CD4-positive, CD25-positive, alpha-beta regulatory T cell (primary cell): Measurements from ENCODE around the gene MS4A2. TPM values are rescaled to one million over a fixed set of nuclear protein-coding genes. Genes with fewer than 3 reads are reported as not detected.
"Not testable (repeated sequence)": the region's sequence is repeated elsewhere in the genome, so short reads cannot be mapped to it uniquely, and the experiment has no call there.

Source experiments
- ATAC-seq, 2 donors: fragments of 150-1000 bp; cut with Tn5 transposase; one replicate each; pipeline ENCODE4 v1.10.0; 2021; ENCODE audit warnings: low read depth in 2 of 2, moderate number of reproducible peaks in 2 of 2, moderate library complexity in 1 of 2
- DNase-seq, 3 donors: peaks; one replicate each; pipeline versions ENCODE4 v3.0.0 to v3.0.0-alpha.2; 2012 to 2022; ENCODE audit warnings: mixed read lengths in 1 of 3
- H3K27ac ChIP-seq: one replicate; pipeline ENCODE4 v1.7.0; 2013; ENCODE audit warnings: mild to moderate bottlenecking, low read length; ENCODE audit not compliant: insufficient read depth, poor library complexity, severe bottlenecking
- H3K27me3 ChIP-seq: one replicate; pipeline ENCODE4 v1.7.0; 2013; ENCODE audit warnings: low read length; ENCODE audit not compliant: control insufficient read depth, insufficient read depth
- H3K36me3 ChIP-seq: one replicate; pipeline ENCODE4 v1.7.0; 2013; ENCODE audit warnings: mild to moderate bottlenecking, low read length, moderate library complexity; ENCODE audit not compliant: control insufficient read depth, insufficient read depth
- H3K4me1 ChIP-seq: 2 replicates; pipeline ENCODE4 v1.7.0; 2013; ENCODE audit warnings: mild to moderate bottlenecking, low read length; ENCODE audit not compliant: insufficient read depth, control insufficient read depth, poor library complexity, severe bottlenecking
- H3K4me3 ChIP-seq: one replicate; pipeline ENCODE4 v1.7.0; 2013; ENCODE audit warnings: low read depth, mild to moderate bottlenecking, low read length, moderate library complexity
- H3K9me3 ChIP-seq, 2 experiments: 1 replicate in 1 of 2; 2 replicates in 1 of 2; pipeline ENCODE4 v1.7.0; 2013; ENCODE audit warnings: low read length in 2 of 2, mild to moderate bottlenecking in 1 of 2, moderate library complexity in 1 of 2; ENCODE audit not compliant: control insufficient read depth in 2 of 2
- H3K27ac Mint-ChIP-seq, 3 donors: one replicate each; pipeline ENCODE4 v1.8.0; 2020 to 2022; ENCODE audit warnings: mild to moderate bottlenecking in 3 of 3, mixed read lengths in 3 of 3, moderate library complexity in 2 of 3
- H3K27me3 Mint-ChIP-seq: one replicate; pipeline ENCODE4 v1.8.0; 2022; ENCODE audit warnings: mild to moderate bottlenecking, mixed read lengths
- H3K36me3 Mint-ChIP-seq: one replicate; pipeline ENCODE4 v1.8.0; 2020; ENCODE audit warnings: mixed read lengths
- H3K4me1 Mint-ChIP-seq, 4 donors: one replicate each; pipeline ENCODE4 v1.8.0; 2020 to 2022; ENCODE audit warnings: mixed read lengths in 4 of 4, mild to moderate bottlenecking in 1 of 4
- H3K4me3 Mint-ChIP-seq, 4 donors: one replicate each; pipeline ENCODE4 v1.8.0; 2020 to 2022; ENCODE audit warnings: mild to moderate bottlenecking in 4 of 4, mixed read lengths in 4 of 4, moderate library complexity in 3 of 4
- H3K9me3 Mint-ChIP-seq, 7 donors: one replicate each; pipeline ENCODE4 v1.8.0; 2020 to 2022; ENCODE audit warnings: mixed read lengths in 7 of 7, mild to moderate bottlenecking in 3 of 7, moderate library complexity in 2 of 7
- polyA plus RNA-seq, 4 donors: library from polyadenylated mRNA; unstranded; fragments of 300-500 nt; fragmentation: Illumina TruSeq; gene quantifications; one replicate each; pipeline ENCODE4 v1.2.3, GENCODE V29; 2021
- total RNA-seq: library from RNA; stranded (reverse); gene quantifications from one replicate; pipeline ENCODE4 v1.2.3, GENCODE V29; 2022

MS4A2 gene
- total and polyA plus RNA-seq, 5 donors from 2014 or later: 0.37 TPM; not detected in 4

- H3K27ac ChIP-seq: no peak overlapping the region
- ATAC-seq (no peak), DNase-seq (no peak)
- peaks cover 13% of the 10 kb centered on the region for H3K27me3 Mint-ChIP-seq
- no peaks in the 10 kb centered on the region for H3K4me1 ChIP-seq
- H3K27ac Mint-ChIP-seq: no peak overlapping the region
- H3K4me1 Mint-ChIP-seq: no peaks in the 10 kb centered on the region
- H3K4me3 ChIP-seq: no peak overlapping the region
- H3K9me3 ChIP-seq: no peaks in the 10 kb centered on the region
- H3K27me3 ChIP-seq: no peaks in the 10 kb centered on the region
- peaks cover 0 to 4% (median 0%) of the 10 kb centered on the region in 7 donors for H3K9me3 Mint-ChIP-seq
- H3K36me3 Mint-ChIP-seq: no peaks in the 10 kb centered on the region
- H3K4me3 Mint-ChIP-seq: no peak overlapping the region
- H3K36me3 ChIP-seq: no peaks in the 10 kb centered on the region
Observed at GRCh38 chr11:60085909-60086308, 2.6 kb upstream of the MS4A2 start.

GRCh38 chr11:60087239-60087638, 1.2 kb upstream of the MS4A2 start:
- H3K27me3 ChIP-seq: no peaks in the 10 kb centered on the region
- Mint-ChIP-seq H3K27ac (no peak overlapping the region), H3K36me3 (no peaks in the 10 kb centered on the region), H3K4me1 (no peaks in the 10 kb centered on the region), H3K27me3 (peaks cover 11% of the 10 kb centered on the region), H3K9me3 (peaks cover 0 to 4% (median 0%) of the 10 kb centered on the region in 7 donors), H3K4me3 (no peak overlapping the region)
- no peaks in the 10 kb centered on the region for H3K4me1 ChIP-seq
- no peaks in the 10 kb centered on the region for H3K9me3 ChIP-seq
- DNase-seq (no peak), ATAC-seq (no peak)
- no peak overlapping the region for H3K27ac ChIP-seq
- H3K4me3 ChIP-seq: no peak overlapping the region
- H3K36me3 ChIP-seq: no peaks in the 10 kb centered on the region

GRCh38 chr11:60095477-60096120, 7.1 kb downstream of the MS4A2 start:
- Mint-ChIP-seq H3K36me3 (no peaks in the 10 kb centered on the region), H3K4me3 (no peak overlapping the region), H3K9me3 (peaks cover 0 to 2% (median 0%) of the 10 kb centered on the region in 7 donors), H3K27me3 (no peaks in the 10 kb centered on the region), H3K4me1 (no peaks in the 10 kb centered on the region), H3K27ac (no peak overlapping the region)
- H3K9me3 ChIP-seq: no peaks in the 10 kb centered on the region
- no peaks in the 10 kb centered on the region for H3K27me3 ChIP-seq
- no peak overlapping the region for H3K27ac ChIP-seq
- no peaks in the 10 kb centered on the region for H3K4me1 ChIP-seq
- DNase-seq: no peak
- H3K4me3 ChIP-seq: no peak overlapping the region
- no peaks in the 10 kb centered on the region for H3K36me3 ChIP-seq
- ATAC-seq: no peak

- Mint-ChIP-seq H3K4me3 (no peak overlapping the region), H3K9me3 (peaks cover 0 to 2% (median 0%) of the 10 kb centered on the region in 7 donors), H3K36me3 (no peaks in the 10 kb centered on the region), H3K27ac (no peak overlapping the region), H3K4me1 (peaks cover 0 to 2% (median 0%) of the 10 kb centered on the region in 4 donors), H3K27me3 (no peaks in the 10 kb centered on the region)
- H3K27me3 ChIP-seq: no peaks in the 10 kb centered on the region
- no peak overlapping the region for H3K4me3 ChIP-seq
- no peaks in the 10 kb centered on the region for H3K4me1 ChIP-seq
- no peak overlapping the region for H3K27ac ChIP-seq
- H3K36me3 ChIP-seq: no peaks in the 10 kb centered on the region
- no peak for ATAC-seq
- no peak for DNase-seq
- H3K9me3 ChIP-seq: no peaks in the 10 kb centered on the region
Observed at GRCh38 chr11:60097189-60097588, 8.7 kb downstream of the MS4A2 start.

- ATAC-seq (no peak), DNase-seq (no peak)
- Histone ChIP-seq H3K27me3 (no peaks in the 10 kb centered on the region), H3K36me3 (no peaks in the 10 kb centered on the region), H3K4me1 (no peaks in the 10 kb centered on the region), H3K4me3 (no peak overlapping the region), H3K27ac (no peak overlapping the region), H3K9me3 (no peaks in the 10 kb centered on the region)
- no peaks in the 10 kb centered on the region for H3K27me3 Mint-ChIP-seq
- H3K36me3 Mint-ChIP-seq: no peaks in the 10 kb centered on the region
- H3K9me3 Mint-ChIP-seq: peaks cover 0 to 2% (median 0%) of the 10 kb centered on the region in 7 donors
- H3K4me3 Mint-ChIP-seq: no peak overlapping the region
- no peak overlapping the region for H3K27ac Mint-ChIP-seq
- H3K4me1 Mint-ChIP-seq: peaks cover 0 to 2% (median 0%) of the 10 kb centered on the region in 4 donors
Observed at GRCh38 chr11:60098508-60098907, 10.0 kb downstream of the MS4A2 start.

- Mint-ChIP-seq H3K4me3 (no peak overlapping the region), H3K36me3 (no peaks in the 10 kb centered on the region), H3K27ac (no peak overlapping the region), H3K27me3 (no peaks in the 10 kb centered on the region), H3K4me1 (peaks cover 0 to 2% (median 0%) of the 10 kb centered on the region in 4 donors), H3K9me3 (peaks cover 0 to 1% (median 0%) of the 10 kb centered on the region in 7 donors)
- DNase-seq (no peak), ATAC-seq (no peak)
- Histone ChIP-seq H3K9me3 (no peaks in the 10 kb centered on the region), H3K27ac (no peak overlapping the region), H3K27me3 (no peaks in the 10 kb centered on the region), H3K4me1 (no peaks in the 10 kb centered on the region), H3K4me3 (no peak overlapping the region), H3K36me3 (no peaks in the 10 kb centered on the region)
Observed at GRCh38 chr11:60100516-60100915, 12.1 kb downstream of the MS4A2 start.

- H3K36me3 Mint-ChIP-seq, H3K27me3 ChIP-seq, H3K9me3 Mint-ChIP-seq, H3K4me3 Mint-ChIP-seq, H3K36me3 ChIP-seq, H3K27ac ChIP-seq, H3K27ac Mint-ChIP-seq, ATAC-seq, H3K27me3 Mint-ChIP-seq, H3K4me3 ChIP-seq, DNase-seq, H3K4me1 Mint-ChIP-seq, H3K9me3 ChIP-seq, H3K4me1 ChIP-seq: not testable (repeated sequence)
Observed at GRCh38 chr11:60101368-60101767, 12.9 kb downstream of the MS4A2 start.

GRCh38 chr11:60104471-60105115, 16.1 kb downstream of the MS4A2 start:
- DNase-seq, H3K9me3 Mint-ChIP-seq, H3K36me3 Mint-ChIP-seq, H3K4me1 ChIP-seq, ATAC-seq, H3K4me3 ChIP-seq, H3K9me3 ChIP-seq, H3K4me3 Mint-ChIP-seq, H3K27me3 Mint-ChIP-seq, H3K27me3 ChIP-seq, H3K4me1 Mint-ChIP-seq, H3K27ac ChIP-seq, H3K27ac Mint-ChIP-seq, H3K36me3 ChIP-seq: not testable (repeated sequence)
